Measurements from ENCODE around the gene PEBP1. TPM values are rescaled to one million over a fixed set of nuclear protein-coding genes. Genes with fewer than 3 reads are reported as not detected.

The PEBP1 gene
- polyA plus RNA-seq, 2 of the 4 experiments (the other 2 are of a cell fraction) = 169 to 246 TPM

DNA sequence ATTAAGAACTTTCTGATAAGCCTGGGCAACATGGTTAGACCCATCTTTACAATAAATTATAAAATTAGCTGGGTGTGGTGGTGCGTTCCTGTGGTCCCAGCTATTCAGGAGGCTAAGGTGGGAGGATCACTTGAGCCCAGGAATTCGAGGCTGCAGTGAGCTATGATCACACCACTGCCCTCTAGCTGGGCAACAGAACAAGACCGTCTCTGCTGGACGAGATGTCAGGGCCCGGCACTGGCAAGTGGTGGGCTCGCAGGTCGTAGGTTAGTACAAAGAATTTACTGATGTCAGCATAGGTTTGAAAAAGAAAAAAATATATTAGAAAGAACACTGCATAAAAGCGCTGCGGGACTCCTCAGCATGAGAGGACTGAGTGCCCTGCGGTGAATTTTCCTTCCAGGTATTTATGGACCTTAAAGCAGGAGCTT, 16.5 kb upstream of the PEBP1 start (continued):
- no peak for TF ChIP-seq CHD4 (IDR thresholded peaks at IDR 0.05; ENCODE audit: borderline replicate concordance)
- no peak for TF ChIP-seq SREBF2 (IDR thresholded peaks at IDR 0.05)
- TF ChIP-seq HEYL (CRISPR knock-in tag; IDR thresholded peaks at IDR 0.05) = no peak
- no peak for TF ChIP-seq POLR2AphosphoS2 (conservative IDR thresholded peaks at IDR 0.05; ENCODE audit: low read length)
- TF ChIP-seq PHF8 (IDR thresholded peaks at IDR 0.05; ENCODE audit: borderline replicate concordance, low read depth) = no peak
- no peak for TF ChIP-seq HOXB13 (CRISPR knock-in tag; IDR thresholded peaks at IDR 0.05; ENCODE audit: low read depth)
- TF ChIP-seq, protein P1, sequence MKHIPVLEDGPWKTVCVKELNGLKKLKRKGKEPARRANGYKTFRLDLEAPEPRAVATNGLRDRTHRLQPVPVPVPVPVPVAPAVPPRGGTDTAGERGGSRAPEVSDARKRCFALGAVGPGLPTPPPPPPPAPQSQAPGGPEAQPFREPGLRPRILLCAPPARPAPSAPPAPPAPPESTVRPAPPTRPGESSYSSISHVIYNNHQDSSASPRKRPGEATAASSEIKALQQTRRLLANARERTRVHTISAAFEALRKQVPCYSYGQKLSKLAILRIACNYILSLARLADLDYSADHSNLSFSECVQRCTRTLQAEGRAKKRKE (CRISPR knock-in tag; IDR thresholded peaks at IDR 0.05; ENCODE audit: low read depth) = no peak
- TF ChIP-seq, protein P2, sequence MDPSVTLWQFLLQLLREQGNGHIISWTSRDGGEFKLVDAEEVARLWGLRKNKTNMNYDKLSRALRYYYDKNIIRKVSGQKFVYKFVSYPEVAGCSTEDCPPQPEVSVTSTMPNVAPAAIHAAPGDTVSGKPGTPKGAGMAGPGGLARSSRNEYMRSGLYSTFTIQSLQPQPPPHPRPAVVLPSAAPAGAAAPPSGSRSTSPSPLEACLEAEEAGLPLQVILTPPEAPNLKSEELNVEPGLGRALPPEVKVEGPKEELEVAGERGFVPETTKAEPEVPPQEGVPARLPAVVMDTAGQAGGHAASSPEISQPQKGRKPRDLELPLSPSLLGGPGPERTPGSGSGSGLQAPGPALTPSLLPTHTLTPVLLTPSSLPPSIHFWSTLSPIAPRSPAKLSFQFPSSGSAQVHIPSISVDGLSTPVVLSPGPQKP (IDR thresholded peaks at IDR 0.05; ENCODE audit: low read depth, low read length) = no peak
- TF ChIP-seq USF2 (IDR thresholded peaks at IDR 0.05) = no peak

DNA sequence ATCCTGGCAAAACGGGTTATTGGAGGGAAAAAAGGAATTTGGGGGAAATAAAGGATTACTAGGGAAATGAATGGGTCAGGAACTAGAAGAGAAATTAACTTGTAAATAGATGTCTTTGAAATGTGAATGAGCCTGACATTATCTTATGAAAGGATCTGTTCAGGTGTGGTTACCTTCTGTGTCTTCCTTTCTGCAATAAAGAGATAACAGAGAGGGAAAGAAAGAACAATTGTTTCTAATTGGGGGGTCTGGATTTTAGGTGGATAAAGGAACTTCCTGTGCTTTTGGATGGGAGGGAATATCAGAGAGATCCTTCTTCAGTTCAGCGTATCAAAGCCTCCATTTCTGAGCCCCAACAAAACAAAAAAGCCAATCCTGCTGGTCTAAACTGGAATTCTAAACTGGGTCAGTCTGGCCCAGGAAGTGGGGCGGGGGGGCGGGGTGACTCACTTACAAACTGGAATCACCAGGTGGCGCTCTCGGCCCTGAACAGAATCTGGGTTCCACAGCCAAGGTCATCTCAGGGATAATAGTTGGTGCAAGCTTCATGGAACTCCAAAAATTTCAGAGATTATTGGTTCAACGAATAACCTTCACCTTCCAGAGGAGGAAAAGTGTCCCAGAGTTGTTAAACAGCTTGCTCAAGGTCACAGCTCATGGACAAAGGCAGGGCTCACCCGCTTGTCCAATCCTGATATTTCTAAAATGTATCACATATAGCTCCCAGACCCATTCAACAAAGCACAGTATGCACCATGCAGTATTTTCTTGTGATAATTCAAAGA, 15.2 kb upstream of the PEBP1 start:
- POLR2A ChIA-PET = interaction anchor here (0.6 to 2.0 kb wide), 4 partner anchors 15 to 256 kb away, joined by 3 to 9 read pairs (median 3); partner anchors contain the start of genes PEBP1, SUDS3, TAOK3 and WSB2
- DNase-seq (ENCODE audit: low read depth in 1 of 2, low spot score in 1 of 2) (peak; percentile 69 to 94), ATAC-seq (peak; percentile 89 to 92), FAIRE-seq (no peak)
- H3K27ac ChIP-seq = peak overlapping the region in 1 of 2 experiments; percentile 55; a peak in 2 of 6 replicates
- TF ChIP-seq MAX (IDR thresholded peaks at IDR 0.05) = no peak
- no peak for TF ChIP-seq MAZ (IDR thresholded peaks at IDR 0.05; ENCODE audit: borderline replicate concordance, low read depth, low read length)
- TF ChIP-seq RNF2 (IDR thresholded peaks at IDR 0.05; ENCODE audit: borderline replicate concordance, low read depth) = no peak
- peak; percentile 69 for TF ChIP-seq SMC3 (IDR thresholded peaks at IDR 0.05)
- peak; percentile 88; the same call in 1 of the 2 replicates for TF ChIP-seq ESRRA (IDR thresholded peaks at IDR 0.05; ENCODE audit: borderline replicate concordance, low read length)
- peak; percentile 75 for TF ChIP-seq CTCF (IDR thresholded peaks at IDR 0.05)
- TF ChIP-seq RAD21 (conservative IDR thresholded peaks at IDR 0.05 in 1 of 2, IDR thresholded peaks at IDR 0.05 in 1 of 2) = peak; percentile 60 to 75
- TF ChIP-seq CBX8 (IDR thresholded peaks at IDR 0.05) = no peak
- TF ChIP-seq FOXS1 (CRISPR knock-in tag; IDR thresholded peaks at IDR 0.05) = no peak
- no peak; the same call in 1 of the 2 replicates for TF ChIP-seq FOSL2 (IDR thresholded peaks at IDR 0.05)
- peak; percentile 29; the same call in 1 of the 2 replicates for TF ChIP-seq FOSL2 (CRISPR knock-in tag; IDR thresholded peaks at IDR 0.05)
- CTCF ChIA-PET = interaction anchor here (0.6 to 3.0 kb wide), 18 partner anchors 8 to 255 kb away, joined by 3 to 23 read pairs (median 4); partner anchors contain the start of gene SUDS3
- peaks cover 13% of the 10 kb centered on the region for H3K4me1 ChIP-seq
- H3K4me2 ChIP-seq = no peak overlapping the region
- H3K9me3 ChIP-seq = no peaks in the 10 kb centered on the region
- 25% methylated on average over 8 of the region's 8 CpGs for WGBS (ENCODE audit: missing lambda C conversion rate)
- H3K4me3 ChIP-seq = no peak overlapping the region

All from A549 (cell line).